ENCODE results near the gene ERC2. TPM values are rescaled to one million over a fixed set of nuclear protein-coding genes. Genes with fewer than 3 reads are reported as not detected.

Gene ERC2
- total RNA-seq, 3 donors from 2014 or later: 0.64 to 7.3 (median 1.3) TPM

DNA sequence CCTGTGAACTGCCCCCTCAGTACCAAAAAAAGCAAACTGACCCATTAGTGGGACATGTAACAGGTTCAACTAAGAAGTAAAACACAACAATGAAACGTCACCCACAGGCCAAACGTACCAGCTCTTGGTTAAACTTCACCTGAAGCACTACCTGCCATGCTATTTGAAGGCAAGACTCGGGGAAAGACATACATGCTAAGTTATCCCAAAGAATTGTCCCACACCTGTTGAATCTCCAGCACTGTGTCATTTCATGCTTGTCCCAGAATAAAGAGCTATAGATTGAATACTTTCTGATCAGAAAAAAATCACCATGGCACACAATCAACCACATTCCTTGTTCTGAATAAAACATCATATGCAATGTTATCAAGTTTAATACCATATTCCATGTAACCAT lies 785.8 kb downstream of the ERC2 start:
- Histone ChIP-seq H3K27ac (no peak overlapping the region), H3K9me3 (no peaks in the 10 kb centered on the region), H3K4me3 (no peak overlapping the region), H3K36me3 (no peaks in the 10 kb centered on the region), H3K27me3 (no peaks in the 10 kb centered on the region), H3K4me1 (no peaks in the 10 kb centered on the region)
- intact Hi-C loops (cut with DNase I; ENCODE audit: low total_unique reads): no loop called here
- TF ChIP-seq, protein P1, sequence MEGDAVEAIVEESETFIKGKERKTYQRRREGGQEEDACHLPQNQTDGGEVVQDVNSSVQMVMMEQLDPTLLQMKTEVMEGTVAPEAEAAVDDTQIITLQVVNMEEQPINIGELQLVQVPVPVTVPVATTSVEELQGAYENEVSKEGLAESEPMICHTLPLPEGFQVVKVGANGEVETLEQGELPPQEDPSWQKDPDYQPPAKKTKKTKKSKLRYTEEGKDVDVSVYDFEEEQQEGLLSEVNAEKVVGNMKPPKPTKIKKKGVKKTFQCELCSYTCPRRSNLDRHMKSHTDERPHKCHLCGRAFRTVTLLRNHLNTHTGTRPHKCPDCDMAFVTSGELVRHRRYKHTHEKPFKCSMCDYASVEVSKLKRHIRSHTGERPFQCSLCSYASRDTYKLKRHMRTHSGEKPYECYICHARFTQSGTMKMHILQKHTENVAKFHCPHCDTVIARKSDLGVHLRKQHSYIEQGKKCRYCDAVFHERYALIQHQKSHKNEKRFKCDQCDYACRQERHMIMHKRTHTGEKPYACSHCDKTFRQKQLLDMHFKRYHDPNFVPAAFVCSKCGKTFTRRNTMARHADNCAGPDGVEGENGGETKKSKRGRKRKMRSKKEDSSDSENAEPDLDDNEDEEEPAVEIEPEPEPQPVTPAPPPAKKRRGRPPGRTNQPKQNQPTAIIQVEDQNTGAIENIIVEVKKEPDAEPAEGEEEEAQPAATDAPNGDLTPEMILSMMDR (IDR thresholded peaks at IDR 0.05): no peak
- TF ChIP-seq POLR2A (IDR thresholded peaks at IDR 0.05) (no peak), POLR2AphosphoS5 (IDR thresholded peaks at IDR 0.05) (no peak)
- DNase-seq (ENCODE audit: low spot score in 2 of 2): no peak

DNA sequence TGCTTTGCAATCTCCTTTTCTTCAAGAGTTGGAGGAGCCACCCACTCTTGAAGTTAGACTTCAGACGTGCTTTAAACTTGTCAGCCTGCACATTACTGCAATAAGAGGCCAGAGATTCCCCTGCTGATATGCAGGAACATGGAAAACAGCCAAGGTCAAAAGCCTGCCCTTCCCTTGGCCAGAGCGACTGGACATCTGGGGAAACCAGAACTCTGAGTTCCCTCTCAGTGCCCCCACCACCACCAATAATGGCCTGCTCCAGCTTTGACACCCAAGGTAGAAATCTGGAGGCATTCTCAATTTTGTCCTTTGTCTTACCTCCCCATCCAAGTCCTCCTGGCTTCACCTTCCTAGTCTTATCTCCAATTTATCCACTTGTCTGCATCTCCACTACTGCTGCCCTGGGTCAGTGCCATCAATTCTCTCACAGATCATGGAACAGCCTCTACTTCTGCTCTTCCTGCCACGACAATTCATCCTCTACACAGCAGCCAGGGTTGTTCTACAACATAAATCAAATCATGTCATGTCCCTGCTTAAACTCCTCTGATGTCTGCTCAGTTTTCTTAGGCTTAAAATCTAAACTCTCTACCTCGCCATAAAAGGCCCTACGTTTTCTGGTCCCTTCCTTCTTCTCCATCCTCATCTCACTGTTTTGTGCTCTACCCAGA lies 789.6 kb downstream of the ERC2 start:
- Histone ChIP-seq H3K36me3 (no peaks in the 10 kb centered on the region), H3K27me3 (no peaks in the 10 kb centered on the region), H3K9me3 (no peaks in the 10 kb centered on the region), H3K4me1 (no peaks in the 10 kb centered on the region), H3K27ac (no peak overlapping the region), H3K4me3 (no peak overlapping the region)
- TF ChIP-seq POLR2AphosphoS5 (IDR thresholded peaks at IDR 0.05): peak in 1 of 3 donors; percentile 84
- no peak for TF ChIP-seq POLR2A (IDR thresholded peaks at IDR 0.05)
- TF ChIP-seq, protein P1 (IDR thresholded peaks at IDR 0.05): no peak
- no peak for DNase-seq (ENCODE audit: low spot score in 2 of 2)
- intact Hi-C loops (cut with DNase I; ENCODE audit: low total_unique reads): no loop called here

DNA sequence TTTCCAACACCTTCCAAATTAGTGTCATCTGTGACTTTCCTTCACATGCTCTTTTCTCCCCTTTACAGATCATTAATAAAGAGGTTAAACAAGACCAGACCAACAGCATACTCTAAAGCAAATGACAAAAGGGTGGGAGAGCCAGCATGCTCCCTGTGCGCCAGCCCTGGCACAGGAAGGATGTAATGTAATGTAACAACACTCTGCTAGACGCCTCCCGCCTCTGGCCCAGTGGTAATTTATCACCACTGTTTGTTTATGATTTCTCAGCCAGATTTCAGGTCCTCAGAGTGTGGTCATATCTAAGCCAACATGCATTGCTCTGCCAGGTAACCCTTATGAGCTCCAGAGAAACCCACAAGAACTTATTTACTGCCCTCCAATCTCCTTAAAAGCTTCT lies 791.6 kb downstream of the ERC2 start:
- TF ChIP-seq POLR2AphosphoS5 (IDR thresholded peaks at IDR 0.05) (peak in 1 of 3 donors; percentile 49), POLR2A (IDR thresholded peaks at IDR 0.05) (no peak)
- DNase-seq (ENCODE audit: low spot score in 2 of 2): no peak
- intact Hi-C loops (cut with DNase I; ENCODE audit: low total_unique reads): no loop called here
- H3K27ac ChIP-seq: no peak overlapping the region
- no peak overlapping the region for H3K4me3 ChIP-seq
- H3K27me3 ChIP-seq: no peaks in the 10 kb centered on the region
- no peaks in the 10 kb centered on the region for H3K4me1 ChIP-seq
- no peaks in the 10 kb centered on the region for H3K9me3 ChIP-seq
- H3K36me3 ChIP-seq: no peaks in the 10 kb centered on the region

DNA sequence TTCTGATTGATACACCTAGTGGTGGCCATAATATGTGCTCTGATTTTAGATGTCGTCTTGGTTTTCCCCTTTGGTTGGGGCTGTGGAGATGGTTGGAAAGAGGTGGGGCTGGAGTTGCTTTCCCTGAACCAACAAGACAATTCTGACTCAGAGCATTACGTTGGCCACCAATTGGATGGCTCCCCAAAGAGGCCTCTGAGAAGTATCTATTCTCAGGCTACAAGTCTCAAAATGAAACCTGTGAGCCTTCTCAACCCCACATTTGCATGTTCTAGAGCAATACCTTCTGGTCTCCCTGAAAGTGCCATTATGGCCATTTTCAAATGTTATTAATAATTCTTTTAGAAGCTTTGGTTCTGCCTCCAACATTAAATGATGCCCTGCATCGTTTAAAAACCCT lies 792.8 kb downstream of the ERC2 start:
- Histone ChIP-seq H3K9me3 (no peaks in the 10 kb centered on the region), H3K4me3 (no peak overlapping the region), H3K4me1 (no peaks in the 10 kb centered on the region), H3K27me3 (no peaks in the 10 kb centered on the region), H3K36me3 (no peaks in the 10 kb centered on the region), H3K27ac (no peak overlapping the region)
- TF ChIP-seq POLR2AphosphoS5 (IDR thresholded peaks at IDR 0.05): no peak
- TF ChIP-seq POLR2A (IDR thresholded peaks at IDR 0.05): no peak
- TF ChIP-seq, protein P1 (IDR thresholded peaks at IDR 0.05): no peak
- intact Hi-C loops (cut with DNase I; ENCODE audit: low total_unique reads): no loop called here
- DNase-seq (ENCODE audit: low spot score in 2 of 2): no peak

DNA sequence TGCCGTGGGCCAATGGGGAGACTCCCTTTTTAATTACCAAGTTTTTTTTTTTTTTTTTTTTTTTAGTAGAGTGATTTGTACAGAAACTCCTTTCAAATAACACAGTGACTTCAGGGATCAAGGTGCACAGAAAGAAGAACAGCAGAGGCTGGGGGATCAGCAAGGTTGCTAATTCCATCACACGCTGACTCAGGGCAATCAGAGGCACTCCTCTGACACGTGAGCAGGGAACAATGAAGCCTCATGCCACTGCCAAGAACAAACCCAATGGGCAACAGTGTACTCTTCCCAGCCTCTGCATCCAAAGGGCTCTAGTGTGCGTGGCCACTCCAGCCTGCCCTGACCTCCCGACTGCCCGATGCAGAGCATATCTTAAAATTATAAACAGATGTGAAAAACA lies 794.5 kb downstream of the ERC2 start:
- Histone ChIP-seq H3K27ac (no peak overlapping the region), H3K27me3 (no peaks in the 10 kb centered on the region), H3K9me3 (no peaks in the 10 kb centered on the region), H3K4me1 (no peaks in the 10 kb centered on the region), H3K4me3 (no peak overlapping the region), H3K36me3 (no peaks in the 10 kb centered on the region)
- intact Hi-C loops (cut with DNase I; ENCODE audit: low total_unique reads): no loop called here
- no peak for DNase-seq (ENCODE audit: low spot score in 2 of 2)
- TF ChIP-seq POLR2A (IDR thresholded peaks at IDR 0.05) (no peak), POLR2AphosphoS5 (IDR thresholded peaks at IDR 0.05) (no peak)
- TF ChIP-seq, protein P1 (IDR thresholded peaks at IDR 0.05): no peak

All from breast epithelium (tissue), 4 donors.